ENCODE data around the gene ALCAM.

ALCAM gene

GRCh38 chr3:105369500-105370371 lies 3.0 kb downstream of the ALCAM start:
- TF ChIP-seq ZBTB7A (IDR thresholded peaks at IDR 0.05; ENCODE audit: low read depth), result no peak
- TF ChIP-seq RAD21 (IDR thresholded peaks at IDR 0.05; ENCODE audit: low read depth), result peak; percentile 66
- no peak for TF ChIP-seq EGR1 (IDR thresholded peaks at IDR 0.05)

- TF ChIP-seq CEBPB (IDR thresholded peaks at IDR 0.05) (no peak), EP300 (IDR thresholded peaks at IDR 0.05; ENCODE audit: borderline replicate concordance) (no peak), TEAD4 (IDR thresholded peaks at IDR 0.05) (no peak), ZBTB7A (IDR thresholded peaks at IDR 0.05; ENCODE audit: low read depth) (no peak), RAD21 (IDR thresholded peaks at IDR 0.05; ENCODE audit: low read depth) (no peak), MAX (IDR thresholded peaks at IDR 0.05) (no peak), TAF1 (IDR thresholded peaks at IDR 0.05; ENCODE audit: low read depth) (no peak), REST (IDR thresholded peaks at IDR 0.05; ENCODE audit: low read depth) (no peak), FOXM1 (IDR thresholded peaks at IDR 0.05; ENCODE audit: borderline replicate concordance, low read depth) (no peak), USF1 (IDR thresholded peaks at IDR 0.05) (no peak), CREB1 (IDR thresholded peaks at IDR 0.05; ENCODE audit: low read depth) (no peak)
Observed at GRCh38 chr3:105373383-105373782, 6.7 kb downstream of the ALCAM start.

GRCh38 chr3:105375750-105376511 lies 9.2 kb downstream of the ALCAM start:
- TF ChIP-seq EP300 (IDR thresholded peaks at IDR 0.05; ENCODE audit: borderline replicate concordance) (no peak), TAF1 (IDR thresholded peaks at IDR 0.05; ENCODE audit: low read depth) (no peak), RAD21 (IDR thresholded peaks at IDR 0.05; ENCODE audit: low read depth) (no peak), CEBPB (IDR thresholded peaks at IDR 0.05) (no peak), TCF12 (IDR thresholded peaks at IDR 0.05; ENCODE audit: low read depth) (no peak), REST (IDR thresholded peaks at IDR 0.05; ENCODE audit: low read depth) (no peak), YY1 (IDR thresholded peaks at IDR 0.05; ENCODE audit: low read depth) (no peak), CREB1 (IDR thresholded peaks at IDR 0.05; ENCODE audit: low read depth) (no peak), USF1 (IDR thresholded peaks at IDR 0.05) (no peak), ZBTB7A (IDR thresholded peaks at IDR 0.05; ENCODE audit: low read depth) (no peak), EGR1 (IDR thresholded peaks at IDR 0.05) (no peak), NFIC (IDR thresholded peaks at IDR 0.05) (no peak), MAX (IDR thresholded peaks at IDR 0.05) (no peak), TEAD4 (IDR thresholded peaks at IDR 0.05) (no peak), FOXM1 (IDR thresholded peaks at IDR 0.05; ENCODE audit: borderline replicate concordance, low read depth) (no peak)

GRCh38 chr3:105377716-105378115 lies 11.0 kb downstream of the ALCAM start:
- TF ChIP-seq USF1 (IDR thresholded peaks at IDR 0.05), result no peak
- no peak for TF ChIP-seq CREB1 (IDR thresholded peaks at IDR 0.05; ENCODE audit: low read depth)
- no peak for TF ChIP-seq NFIC (IDR thresholded peaks at IDR 0.05)
- TF ChIP-seq EGR1 (IDR thresholded peaks at IDR 0.05), result no peak
- TF ChIP-seq CEBPB (IDR thresholded peaks at IDR 0.05), result no peak
- no peak for TF ChIP-seq REST (IDR thresholded peaks at IDR 0.05; ENCODE audit: low read depth)
- TF ChIP-seq MAX (IDR thresholded peaks at IDR 0.05), result no peak
- no peak for TF ChIP-seq TAF1 (IDR thresholded peaks at IDR 0.05; ENCODE audit: low read depth)
- TF ChIP-seq ZBTB7A (IDR thresholded peaks at IDR 0.05; ENCODE audit: low read depth), result no peak

All from Ishikawa (cell line).